Lung (tissue), 12 donors: ENCODE data around the gene SLC9A5. TPM values are rescaled to one million over a fixed set of nuclear protein-coding genes. Genes with fewer than 3 reads are reported as not detected.
A peak's percentile ranks its signal among the peaks of the same experiment; 100 is the strongest.

Source experiments
- ATAC-seq: fragments of 200-7000 bp; cut with Tn5 transposase; one replicate; pipeline ENCODE4 v1.9.1; 2020; ENCODE audit warnings: moderate number of reproducible peaks; ENCODE audit not compliant: insufficient read depth, low FRiP score
- DNase-seq, 3 donors: peaks; one replicate each; pipeline ENCODE4 v3.0.0-alpha.2; 2013 to 2017
- H3K27ac ChIP-seq, 2 donors: one replicate each; pipeline ENCODE4 v1.5.1; 2013; ENCODE audit warnings: mild to moderate bottlenecking in 2 of 2, moderate library complexity in 2 of 2, control low read depth in 1 of 2, inconsistent platforms in 1 of 2, low read depth in 1 of 2, low read length in 1 of 2
- H3K27me3 ChIP-seq, 3 donors: one replicate each; pipeline ENCODE4 v1.5.1; 2013; ENCODE audit warnings: low read length in 2 of 3; ENCODE audit not compliant: control insufficient read depth in 3 of 3, insufficient read depth in 3 of 3
- H3K36me3 ChIP-seq, 4 donors: one replicate each; pipeline ENCODE4 v1.5.1; 2013; ENCODE audit warnings: low read length in 4 of 4, mild to moderate bottlenecking in 1 of 4, moderate library complexity in 1 of 4; ENCODE audit not compliant: control insufficient read depth in 4 of 4, insufficient read depth in 4 of 4
- H3K4me1 ChIP-seq, 5 donors: one replicate each; pipeline ENCODE4 v1.5.1; 2013; ENCODE audit warnings: low read length in 5 of 5, mild to moderate bottlenecking in 2 of 5, moderate library complexity in 1 of 5; ENCODE audit not compliant: control insufficient read depth in 5 of 5, insufficient read depth in 5 of 5
- H3K4me3 ChIP-seq: one replicate; pipeline ENCODE4 v1.5.1; 2013; ENCODE audit warnings: mild to moderate bottlenecking, control low read depth, moderate library complexity
- H3K9ac ChIP-seq, 2 donors: one replicate each; pipeline ENCODE4 v1.5.1; 2013; ENCODE audit warnings: low read length in 2 of 2, control low read depth in 1 of 2; ENCODE audit not compliant: insufficient read depth in 1 of 2
- H3K9me3 ChIP-seq, 4 donors: one replicate each; pipeline ENCODE4 v1.5.1; 2013; ENCODE audit warnings: low read length in 3 of 4, mild to moderate bottlenecking in 1 of 4, moderate library complexity in 1 of 4; ENCODE audit not compliant: control insufficient read depth in 4 of 4, insufficient read depth in 3 of 4
- CTCF ChIP-seq: IDR thresholded peaks from 2 replicates; pipeline ENCODE4 v1.5.1; 2012; ENCODE audit warnings: mild to moderate bottlenecking; ENCODE audit errors: control extremely low read depth, extremely low read depth
- WGBS, 2 donors: extraction: QIAGEN DNeasy Blood & Tissue Kit; methylation state at CpG; one replicate each; pipeline ENCODE4 v1.1.7; 2013; 5-methylcytosine and 5-hydroxymethylcytosine counted together
- polyA plus RNA-seq, 2 donors: library from polyadenylated mRNA; stranded (reverse); fragments of 200-250 nt; gene quantifications; one replicate each; pipeline ENCODE4 v1.2.1, GENCODE V29; 2013
- total RNA-seq, 2 donors: library from RNA; depleted of rRNA in 1 of 2; stranded (reverse); fragments of >200 nt in 1 of 2; gene quantifications; one replicate each; pipeline ENCODE4 v1.2.1, GENCODE V29; 2014 to 2021
- donor health status: control.
- donor health status: control.
- donor health status: Bipolar disorder and iron deficiency.
- donor health status: healthy.
- donor health status: DM: yes; HTN: yes; CAD: no.

SLC9A5 gene
- total and polyA plus RNA-seq, 4 donors = 1.2 to 5.9 (median 3.3) TPM

DNA sequence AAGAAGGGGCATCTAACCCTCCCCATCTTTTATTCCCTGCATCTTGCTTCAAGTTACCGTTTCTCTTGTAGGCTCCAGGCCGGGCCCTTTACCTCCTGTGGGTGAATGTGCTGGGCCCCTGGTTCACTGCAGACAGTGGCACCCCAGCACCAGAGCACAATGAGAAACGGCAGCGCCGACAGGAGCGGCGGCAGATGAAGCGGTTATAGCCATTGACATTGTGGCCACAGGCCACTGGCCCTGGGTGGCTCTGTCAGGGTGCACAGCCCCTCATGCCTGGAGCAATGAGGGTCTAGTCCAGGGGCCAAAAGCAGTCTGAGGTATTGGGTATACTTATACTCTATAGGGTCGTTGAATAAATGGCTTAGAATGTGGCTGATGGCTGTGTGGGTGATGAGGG lies 19.9 kb upstream of the SLC9A5 start:
- Histone ChIP-seq H3K9ac (no peak overlapping the region), H3K27ac (no peak overlapping the region), H3K9me3 (no peaks in the 10 kb centered on the region), H3K36me3 (peaks cover 8 to 47% (median 33%) of the 10 kb centered on the region in 4 donors), H3K27me3 (no peaks in the 10 kb centered on the region), H3K4me1 (peaks cover 4 to 18% (median 12%) of the 10 kb centered on the region in 5 donors), H3K4me3 (no peak overlapping the region)
- 79 to 90% methylated on average over 9 of the region's 9 CpGs for WGBS, 2 donors
- no peak for TF ChIP-seq CTCF
- ATAC-seq = no peak
- DNase-seq = no peak

GRCh38 chr16:67229906-67230808 lies 18.6 kb upstream of the SLC9A5 start:
- H3K36me3 ChIP-seq = peaks cover 8 to 59% (median 43%) of the 10 kb centered on the region in 4 donors
- WGBS, 2 donors = 93 to 95% methylated on average over 32 of the region's 32 CpGs
- H3K27ac ChIP-seq = no peak overlapping the region
- H3K27me3 ChIP-seq = no peaks in the 10 kb centered on the region
- ATAC-seq (no peak), DNase-seq (no peak)
- H3K4me3 ChIP-seq = no peak overlapping the region
- peaks cover 4 to 18% (median 10%) of the 10 kb centered on the region in 5 donors for H3K4me1 ChIP-seq
- TF ChIP-seq CTCF = no peak
- H3K9me3 ChIP-seq = no peaks in the 10 kb centered on the region
- H3K9ac ChIP-seq = no peak overlapping the region

GRCh38 chr16:67230809-67231660 lies 17.7 kb upstream of the SLC9A5 start:
- ATAC-seq (no peak), DNase-seq (no peak)
- peak overlapping the region in 1 of 2 donors; percentile 29 for H3K27ac ChIP-seq
- no peak overlapping the region for H3K4me3 ChIP-seq
- no peak overlapping the region for H3K9ac ChIP-seq
- no peak for TF ChIP-seq CTCF
- 88 to 95% methylated on average over 12 of the region's 12 CpGs for WGBS, 2 donors
- H3K36me3 ChIP-seq = peaks cover 11 to 67% (median 50%) of the 10 kb centered on the region in 4 donors
- H3K27me3 ChIP-seq = no peaks in the 10 kb centered on the region
- no peaks in the 10 kb centered on the region for H3K9me3 ChIP-seq
- H3K4me1 ChIP-seq = peaks cover 2 to 12% (median 9%) of the 10 kb centered on the region in 5 donors
